ENCODE results near the gene DGAT2. TPM values are rescaled to one million over a fixed set of nuclear protein-coding genes. Genes with fewer than 3 reads are reported as not detected.

DGAT2 gene
- total and polyA plus RNA-seq, 8 donors = 0.56 to 15.7 (median 2.2) TPM

DNA sequence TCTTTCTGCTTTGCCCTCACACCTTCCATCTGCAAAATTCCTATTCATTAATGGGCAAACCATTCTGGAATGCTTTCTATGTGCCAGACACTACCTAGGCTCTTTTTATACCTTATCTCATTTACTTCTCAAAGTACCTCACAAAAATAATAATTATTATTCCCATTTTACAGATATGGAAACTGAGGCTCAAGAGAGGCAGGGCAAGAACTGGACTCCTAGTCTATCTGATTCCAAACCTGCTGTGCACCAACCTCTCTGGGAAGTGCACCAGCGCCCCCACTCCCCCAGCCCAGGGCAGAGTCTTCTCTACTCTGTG, 826 bp upstream of the DGAT2 start:
- no peaks in the 10 kb centered on the region for H3K36me3 ChIP-seq
- H3K4me3 ChIP-seq = peak overlapping the region in 1 of 4 donors; percentile 60
- WGBS, 2 donors = 27 to 29% methylated on average over 1 of the region's 1 CpG
- H3K27me3 ChIP-seq = no peaks in the 10 kb centered on the region
- intact Hi-C loops (cut with DNase I) = no loop called here
- FAIRE-seq = no peak
- H3K9me3 ChIP-seq = no peaks in the 10 kb centered on the region
- no peak for DNase-seq
- no peak overlapping the region for H3K27ac ChIP-seq
- H3K4me1 ChIP-seq = peaks cover 0 to 12% (median 0%) of the 10 kb centered on the region in 3 donors
- TF ChIP-seq, protein P1, sequence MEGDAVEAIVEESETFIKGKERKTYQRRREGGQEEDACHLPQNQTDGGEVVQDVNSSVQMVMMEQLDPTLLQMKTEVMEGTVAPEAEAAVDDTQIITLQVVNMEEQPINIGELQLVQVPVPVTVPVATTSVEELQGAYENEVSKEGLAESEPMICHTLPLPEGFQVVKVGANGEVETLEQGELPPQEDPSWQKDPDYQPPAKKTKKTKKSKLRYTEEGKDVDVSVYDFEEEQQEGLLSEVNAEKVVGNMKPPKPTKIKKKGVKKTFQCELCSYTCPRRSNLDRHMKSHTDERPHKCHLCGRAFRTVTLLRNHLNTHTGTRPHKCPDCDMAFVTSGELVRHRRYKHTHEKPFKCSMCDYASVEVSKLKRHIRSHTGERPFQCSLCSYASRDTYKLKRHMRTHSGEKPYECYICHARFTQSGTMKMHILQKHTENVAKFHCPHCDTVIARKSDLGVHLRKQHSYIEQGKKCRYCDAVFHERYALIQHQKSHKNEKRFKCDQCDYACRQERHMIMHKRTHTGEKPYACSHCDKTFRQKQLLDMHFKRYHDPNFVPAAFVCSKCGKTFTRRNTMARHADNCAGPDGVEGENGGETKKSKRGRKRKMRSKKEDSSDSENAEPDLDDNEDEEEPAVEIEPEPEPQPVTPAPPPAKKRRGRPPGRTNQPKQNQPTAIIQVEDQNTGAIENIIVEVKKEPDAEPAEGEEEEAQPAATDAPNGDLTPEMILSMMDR (IDR thresholded peaks at IDR 0.05) = no peak
- ATAC-seq = no peak

DNA sequence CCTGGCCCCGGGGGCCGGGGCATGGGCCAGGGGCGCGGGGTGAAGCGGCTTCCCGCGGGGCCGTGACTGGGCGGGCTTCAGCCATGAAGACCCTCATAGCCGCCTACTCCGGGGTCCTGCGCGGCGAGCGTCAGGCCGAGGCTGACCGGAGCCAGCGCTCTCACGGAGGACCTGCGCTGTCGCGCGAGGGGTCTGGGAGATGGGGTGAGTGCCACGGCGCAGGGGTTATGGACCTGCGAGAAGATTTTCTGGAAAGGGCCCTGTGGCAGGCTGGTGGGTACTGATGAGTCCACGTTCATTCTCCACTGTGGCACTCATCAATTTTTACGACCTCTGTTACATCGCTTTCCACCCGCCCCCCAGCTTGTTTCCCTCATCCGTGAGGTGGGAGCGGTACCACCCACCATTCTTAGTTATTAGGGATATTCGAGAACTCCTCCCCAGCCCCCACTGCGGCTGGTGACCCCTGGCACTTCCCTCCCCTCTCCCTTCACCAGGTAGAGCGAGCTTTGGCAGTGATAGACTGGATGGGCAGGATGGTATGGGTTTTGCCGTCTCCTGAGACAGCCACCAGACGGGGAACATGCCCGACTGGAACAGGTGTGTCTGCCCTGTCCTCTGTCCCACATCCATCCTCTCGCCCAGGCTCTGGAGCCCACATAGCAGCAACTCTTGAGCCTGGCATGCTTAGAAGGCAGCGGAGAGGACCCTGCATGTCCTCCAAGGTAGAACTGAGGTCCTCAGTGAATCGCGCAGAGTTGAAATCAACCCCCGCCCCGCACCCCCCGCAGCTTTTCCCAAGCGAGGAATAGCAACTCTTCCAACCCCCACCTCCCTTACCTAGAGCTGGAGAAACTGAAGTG, 562 bp downstream of the DGAT2 start:
- H3K36me3 ChIP-seq = no peaks in the 10 kb centered on the region
- no peak for DNase-seq
- H3K4me1 ChIP-seq = peaks cover 0 to 12% (median 0%) of the 10 kb centered on the region in 3 donors
- peak; percentile 24 to 36 (median 30) for ATAC-seq
- no peaks in the 10 kb centered on the region for H3K27me3 ChIP-seq
- H3K4me3 ChIP-seq = peak overlapping the region; percentile 20 to 60 (median 41)
- H3K9me3 ChIP-seq = no peaks in the 10 kb centered on the region
- FAIRE-seq = no peak
- H3K27ac ChIP-seq = no peak overlapping the region
- TF ChIP-seq, protein P1 (IDR thresholded peaks at IDR 0.05) = no peak
- intact Hi-C loops (cut with DNase I) = no loop called here
- WGBS, 2 donors = 16 to 17% methylated on average over 46 of the region's 46 CpGs

DNA sequence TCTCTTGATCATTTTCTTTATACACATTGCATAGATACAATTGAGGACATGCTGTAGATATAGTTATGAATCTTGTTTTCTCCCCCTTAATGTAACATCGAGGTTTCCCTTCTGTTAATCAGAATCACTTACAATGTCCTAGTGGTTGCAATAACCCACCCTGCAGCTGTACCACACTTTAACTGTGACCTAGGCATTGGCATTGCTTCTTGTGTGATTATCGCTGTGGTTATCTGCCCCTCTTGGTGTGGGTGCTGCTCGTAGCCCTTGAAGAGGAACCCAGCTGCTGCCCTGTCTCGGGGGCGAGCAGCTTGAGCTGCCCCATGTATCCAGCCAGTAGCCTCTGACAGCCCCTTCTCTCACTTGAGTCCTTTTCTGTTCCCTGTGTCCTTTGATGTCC, 1.5 kb downstream of the DGAT2 start:
- Histone ChIP-seq H3K4me3 (no peak overlapping the region), H3K36me3 (no peaks in the 10 kb centered on the region), H3K4me1 (peaks cover 0 to 12% (median 0%) of the 10 kb centered on the region in 3 donors), H3K27ac (no peak overlapping the region), H3K9me3 (no peaks in the 10 kb centered on the region), H3K27me3 (no peaks in the 10 kb centered on the region)
- WGBS, 2 donors = 69 to 76% methylated on average over 5 of the region's 5 CpGs
- ATAC-seq (no peak), DNase-seq (no peak), FAIRE-seq (no peak)
- intact Hi-C loops (cut with DNase I) = no loop called here
- TF ChIP-seq, protein P1 (IDR thresholded peaks at IDR 0.05) = no peak

DNA sequence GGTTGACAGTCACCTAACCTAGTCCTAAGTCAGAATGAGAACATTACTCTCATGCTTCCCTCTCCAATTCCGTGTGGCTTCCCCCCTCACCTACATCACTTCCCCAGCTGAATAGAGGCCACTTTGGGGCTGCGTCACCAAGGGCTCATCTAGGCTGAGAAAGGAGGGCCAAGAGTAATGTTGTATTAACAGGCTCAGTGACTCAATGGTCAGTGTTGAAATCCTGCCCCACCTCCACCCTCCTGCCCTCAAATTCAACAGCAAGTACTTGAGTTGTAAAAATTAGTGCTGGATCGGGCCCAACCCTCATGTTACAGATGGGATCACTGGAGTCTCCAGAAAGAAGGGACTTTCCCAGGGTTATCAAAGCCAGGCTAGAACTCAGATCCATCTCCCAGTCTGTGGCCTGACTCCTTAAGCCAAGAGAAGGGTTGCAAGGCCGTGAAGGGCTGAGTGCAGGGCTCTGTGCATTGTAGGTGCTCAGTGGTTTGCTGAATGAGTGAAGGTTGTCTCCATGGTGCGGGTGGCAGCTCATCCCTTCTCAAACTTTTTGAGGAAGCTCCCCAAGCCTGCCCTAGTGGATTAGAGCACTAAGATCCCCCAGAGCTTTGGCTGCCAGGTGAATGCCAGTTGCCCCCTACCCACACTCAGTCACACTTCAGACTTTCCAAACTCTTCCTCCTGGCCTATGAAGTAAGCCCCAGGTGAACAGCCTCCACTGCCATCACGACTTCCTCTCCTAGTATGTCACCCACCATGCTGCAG, 3.2 kb downstream of the DGAT2 start:
- ATAC-seq = peak in 1 of 4 donors; percentile 4
- H3K4me3 ChIP-seq = no peak overlapping the region
- WGBS, 2 donors = 86 to 91% methylated on average over 6 of the region's 6 CpGs
- peaks cover 0 to 12% (median 0%) of the 10 kb centered on the region in 3 donors for H3K4me1 ChIP-seq
- FAIRE-seq = no peak
- H3K36me3 ChIP-seq = no peaks in the 10 kb centered on the region
- H3K27me3 ChIP-seq = no peaks in the 10 kb centered on the region
- TF ChIP-seq, protein P1 (IDR thresholded peaks at IDR 0.05) = no peak
- no peaks in the 10 kb centered on the region for H3K9me3 ChIP-seq
- H3K27ac ChIP-seq = no peak overlapping the region
- intact Hi-C loops (cut with DNase I) = no loop called here
- DNase-seq = peak in 2 of 6 donors; percentile 5 to 29
